Measurements from ENCODE around the gene RP2.

RP2 gene

GRCh38 chrX:46918434-46918833, 81.6 kb downstream of the RP2 start:
- no peak for DNase-seq (ENCODE audit: low read depth in 2 of 2)

GRCh38 chrX:46920235-46920634, 83.4 kb downstream of the RP2 start:
- no peak for DNase-seq (ENCODE audit: low read depth in 2 of 2)

- DNase-seq (ENCODE audit: low read depth in 2 of 2): no peak
These were observed 85.8 kb downstream of the RP2 start for GRCh38 chrX:46922611-46923010.

GRCh38 chrX:46927718-46928117, 90.9 kb downstream of the RP2 start:
- DNase-seq (ENCODE audit: low read depth in 2 of 2): no peak

- DNase-seq (ENCODE audit: low read depth in 2 of 2): no peak
These were observed 92.8 kb downstream of the RP2 start for GRCh38 chrX:46929439-46930261.

Data from stimulated activated CD8-positive, alpha-beta memory T cell treated with anti-CD3 and anti-CD28 coated beads, Interleukin-15, amount 100 ng/mL, for 4 hours (primary cell).